Stomach smooth muscle (tissue), 2 donors: ENCODE results near the gene COX5B.
"Not testable (repeated sequence)": the region's sequence is repeated elsewhere in the genome, so short reads cannot be mapped to it uniquely, and the experiment has no call there.

Experiments used
- H3K27ac ChIP-seq: one replicate; pipeline ENCODE4 v1.7.0; 2013; ENCODE audit warnings: mild to moderate bottlenecking, low read length, inconsistent platforms
- H3K27me3 ChIP-seq, 2 donors: one replicate each; pipeline ENCODE4 v1.7.0; 2013; ENCODE audit warnings: low read length in 2 of 2; ENCODE audit not compliant: insufficient read depth in 2 of 2, control insufficient read depth in 1 of 2
- H3K36me3 ChIP-seq, 2 donors: one replicate each; pipeline ENCODE4 v1.7.0; 2013; ENCODE audit warnings: low read length in 2 of 2; ENCODE audit not compliant: control insufficient read depth in 2 of 2, insufficient read depth in 2 of 2
- H3K4me1 ChIP-seq: one replicate; pipeline ENCODE4 v1.7.0; 2013; ENCODE audit warnings: low read length; ENCODE audit not compliant: control insufficient read depth, insufficient read depth
- H3K4me3 ChIP-seq, 2 donors: one replicate each; pipeline ENCODE4 v1.7.0; 2013; ENCODE audit warnings: low read length in 2 of 2
- H3K9ac ChIP-seq, 2 donors: one replicate each; pipeline ENCODE4 v1.7.0; 2013; ENCODE audit warnings: low read length in 2 of 2, mild to moderate bottlenecking in 1 of 2
- H3K9me3 ChIP-seq, 2 donors: one replicate each; pipeline ENCODE4 v1.7.0; 2013; ENCODE audit warnings: low read length in 2 of 2; ENCODE audit not compliant: control insufficient read depth in 2 of 2
- donor health status: healthy.
- donor health status: Pancreatic carcinoma.

COX5B gene

GRCh38 chr2:97673915-97674283 is 28.0 kb downstream of the COX5B start:
- H3K4me1 ChIP-seq: no peaks in the 10 kb centered on the region
- no peaks in the 10 kb centered on the region for H3K9me3 ChIP-seq
- H3K27me3 ChIP-seq: no peaks in the 10 kb centered on the region
- no peak overlapping the region for H3K4me3 ChIP-seq
- H3K9ac ChIP-seq: no peak overlapping the region
- no peak overlapping the region for H3K27ac ChIP-seq
- no peaks in the 10 kb centered on the region for H3K36me3 ChIP-seq

- H3K36me3 ChIP-seq: no peaks in the 10 kb centered on the region
- H3K4me3 ChIP-seq: no peak overlapping the region
- no peak overlapping the region for H3K9ac ChIP-seq
- no peak overlapping the region for H3K27ac ChIP-seq
- H3K4me1 ChIP-seq: no peaks in the 10 kb centered on the region
- no peaks in the 10 kb centered on the region for H3K9me3 ChIP-seq
- H3K27me3 ChIP-seq: no peaks in the 10 kb centered on the region
These were observed 29.7 kb downstream of the COX5B start for GRCh38 chr2:97675430-97676113.

GRCh38 chr2:97676620-97677019 is 30.8 kb downstream of the COX5B start:
- no peaks in the 10 kb centered on the region for H3K36me3 ChIP-seq
- no peaks in the 10 kb centered on the region for H3K4me1 ChIP-seq
- H3K9ac ChIP-seq: no peak overlapping the region
- H3K9me3 ChIP-seq: no peaks in the 10 kb centered on the region
- H3K4me3 ChIP-seq: no peak overlapping the region
- no peak overlapping the region for H3K27ac ChIP-seq
- H3K27me3 ChIP-seq: no peaks in the 10 kb centered on the region

GRCh38 chr2:97677480-97677879 is 31.6 kb downstream of the COX5B start:
- Histone ChIP-seq H3K4me3 (no peak overlapping the region), H3K9me3 (no peaks in the 10 kb centered on the region), H3K27me3 (no peaks in the 10 kb centered on the region), H3K4me1 (no peaks in the 10 kb centered on the region), H3K9ac (no peak overlapping the region), H3K27ac (no peak overlapping the region), H3K36me3 (no peaks in the 10 kb centered on the region)

- no peaks in the 10 kb centered on the region for H3K36me3 ChIP-seq
- no peaks in the 10 kb centered on the region for H3K9me3 ChIP-seq
- no peak overlapping the region for H3K4me3 ChIP-seq
- H3K27me3 ChIP-seq: no peaks in the 10 kb centered on the region
- H3K27ac ChIP-seq: no peak overlapping the region
- no peak overlapping the region for H3K9ac ChIP-seq
- no peaks in the 10 kb centered on the region for H3K4me1 ChIP-seq
These were observed 32.4 kb downstream of the COX5B start for GRCh38 chr2:97678298-97678697.

GRCh38 chr2:97687235-97687634 is 41.4 kb downstream of the COX5B start:
- not testable (repeated sequence) for H3K27ac ChIP-seq, H3K4me1 ChIP-seq, H3K27me3 ChIP-seq, H3K9ac ChIP-seq, H3K36me3 ChIP-seq, H3K4me3 ChIP-seq, H3K9me3 ChIP-seq

- no peaks in the 10 kb centered on the region for H3K27me3 ChIP-seq
- no peak overlapping the region for H3K27ac ChIP-seq
- no peaks in the 10 kb centered on the region for H3K36me3 ChIP-seq
- no peaks in the 10 kb centered on the region for H3K9me3 ChIP-seq
- no peak overlapping the region for H3K4me3 ChIP-seq
- H3K9ac ChIP-seq: no peak overlapping the region
- no peaks in the 10 kb centered on the region for H3K4me1 ChIP-seq
These were observed 42.4 kb downstream of the COX5B start for GRCh38 chr2:97688062-97688827.

- H3K4me1 ChIP-seq: no peaks in the 10 kb centered on the region
- H3K27ac ChIP-seq: no peak overlapping the region
- no peak overlapping the region for H3K9ac ChIP-seq
- no peaks in the 10 kb centered on the region for H3K9me3 ChIP-seq
- no peak overlapping the region for H3K4me3 ChIP-seq
- H3K27me3 ChIP-seq: no peaks in the 10 kb centered on the region
- H3K36me3 ChIP-seq: no peaks in the 10 kb centered on the region
These were observed 45.3 kb downstream of the COX5B start for GRCh38 chr2:97691166-97691565.

- no peak overlapping the region for H3K27ac ChIP-seq
- H3K4me3 ChIP-seq: no peak overlapping the region
- H3K9me3 ChIP-seq: no peaks in the 10 kb centered on the region
- no peaks in the 10 kb centered on the region for H3K36me3 ChIP-seq
- no peaks in the 10 kb centered on the region for H3K4me1 ChIP-seq
- no peak overlapping the region for H3K9ac ChIP-seq
- no peaks in the 10 kb centered on the region for H3K27me3 ChIP-seq
These were observed 47.6 kb downstream of the COX5B start for GRCh38 chr2:97693476-97693875.

GRCh38 chr2:97695744-97696143 is 49.9 kb downstream of the COX5B start:
- Histone ChIP-seq H3K4me3 (no peak overlapping the region), H3K9ac (no peak overlapping the region), H3K4me1 (no peaks in the 10 kb centered on the region), H3K9me3 (no peaks in the 10 kb centered on the region), H3K27ac (no peak overlapping the region), H3K36me3 (no peaks in the 10 kb centered on the region), H3K27me3 (no peaks in the 10 kb centered on the region)
